Activated effector memory CD4-positive, alpha-beta T cell treated with anti-CD3 and anti-CD28 coated beads, Interleukin-2, amount 50 U/mL, for 16 hours (primary cell): ENCODE measurements around the gene AUNIP.

Source experiments
- DNase-seq: peaks from one replicate; pipeline ENCODE4 v3.0.0-alpha.2; 2020

The AUNIP gene

DNA sequence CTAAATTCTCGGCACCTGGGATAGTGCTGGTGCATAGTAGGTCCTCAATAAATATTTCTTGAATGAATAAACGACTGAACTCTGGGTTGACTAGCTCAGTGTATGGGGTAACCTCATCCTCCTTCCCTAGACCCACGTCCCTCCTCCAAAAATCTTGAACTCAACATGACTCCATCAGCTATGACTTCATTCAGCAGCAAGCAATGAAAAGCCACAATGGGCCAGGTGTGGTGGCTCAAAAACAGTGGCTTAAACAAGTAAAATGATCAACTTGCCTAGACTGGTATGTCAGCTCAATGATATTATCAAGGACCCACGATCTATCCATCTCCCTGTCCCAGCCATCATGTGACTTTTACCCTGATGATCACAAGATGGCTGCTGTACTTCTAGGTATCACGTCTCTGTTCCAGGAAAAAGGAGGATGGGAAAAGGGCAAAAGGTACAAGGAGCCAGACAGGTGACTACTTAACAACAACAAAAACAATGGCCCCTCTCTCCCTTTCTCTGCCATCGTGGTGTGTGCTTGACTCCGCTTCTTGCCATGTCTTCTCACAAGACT is 29.2 kb upstream of the AUNIP start:
- DNase-seq, result no peak

- no peak for DNase-seq
These were observed 26.3 kb upstream of the AUNIP start for GRCh38 chr1:25885602-25886001.

GRCh38 chr1:25881266-25881665 is 22.0 kb upstream of the AUNIP start:
- no peak for DNase-seq

DNA sequence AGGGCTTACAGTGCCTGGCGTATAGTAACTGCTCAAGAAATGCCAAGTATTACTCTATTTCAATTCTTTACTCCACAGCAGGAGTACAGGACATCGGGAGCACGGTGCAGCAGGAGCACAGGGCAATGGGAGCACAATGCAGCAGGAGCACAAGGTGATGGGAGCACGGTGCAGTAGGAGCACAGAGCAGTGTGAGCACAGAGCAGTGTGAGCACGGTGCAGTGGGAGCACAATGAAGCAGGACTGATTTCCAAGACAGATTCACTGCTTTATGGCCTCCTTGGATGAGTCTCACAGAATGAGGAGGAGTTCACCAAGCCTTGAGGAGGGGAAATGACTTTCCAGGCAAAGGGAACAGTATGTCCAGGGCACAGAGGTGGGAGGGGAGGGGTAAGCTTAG is 21.3 kb upstream of the AUNIP start:
- DNase-seq, result no peak

- no peak for DNase-seq
These were observed 20.4 kb upstream of the AUNIP start for GRCh38 chr1:25879675-25880074.

GRCh38 chr1:25878690-25879089 is 19.4 kb upstream of the AUNIP start:
- no peak for DNase-seq

- DNase-seq, result no peak
These were observed 17.9 kb upstream of the AUNIP start for GRCh38 chr1:25877155-25877554.

DNA sequence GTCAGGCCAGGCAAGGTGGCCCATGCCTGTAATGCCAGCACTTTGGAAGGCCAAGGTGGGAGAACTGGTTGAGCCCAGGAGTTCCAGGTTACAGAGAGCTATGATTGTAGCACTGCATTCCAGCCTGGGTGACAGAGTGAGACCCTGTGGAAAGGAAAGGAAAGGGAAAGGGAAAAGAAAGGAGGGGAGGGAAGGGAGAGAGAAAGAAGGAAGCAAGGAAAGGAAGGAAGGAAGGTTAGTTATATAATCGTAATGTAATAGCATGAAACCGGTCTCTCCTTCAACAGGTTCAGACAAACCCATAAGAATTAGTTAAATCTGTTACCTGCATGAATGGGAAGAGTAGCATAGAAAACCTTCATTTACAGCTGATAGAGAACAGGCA is 17.4 kb upstream of the AUNIP start:
- no peak for DNase-seq

DNA sequence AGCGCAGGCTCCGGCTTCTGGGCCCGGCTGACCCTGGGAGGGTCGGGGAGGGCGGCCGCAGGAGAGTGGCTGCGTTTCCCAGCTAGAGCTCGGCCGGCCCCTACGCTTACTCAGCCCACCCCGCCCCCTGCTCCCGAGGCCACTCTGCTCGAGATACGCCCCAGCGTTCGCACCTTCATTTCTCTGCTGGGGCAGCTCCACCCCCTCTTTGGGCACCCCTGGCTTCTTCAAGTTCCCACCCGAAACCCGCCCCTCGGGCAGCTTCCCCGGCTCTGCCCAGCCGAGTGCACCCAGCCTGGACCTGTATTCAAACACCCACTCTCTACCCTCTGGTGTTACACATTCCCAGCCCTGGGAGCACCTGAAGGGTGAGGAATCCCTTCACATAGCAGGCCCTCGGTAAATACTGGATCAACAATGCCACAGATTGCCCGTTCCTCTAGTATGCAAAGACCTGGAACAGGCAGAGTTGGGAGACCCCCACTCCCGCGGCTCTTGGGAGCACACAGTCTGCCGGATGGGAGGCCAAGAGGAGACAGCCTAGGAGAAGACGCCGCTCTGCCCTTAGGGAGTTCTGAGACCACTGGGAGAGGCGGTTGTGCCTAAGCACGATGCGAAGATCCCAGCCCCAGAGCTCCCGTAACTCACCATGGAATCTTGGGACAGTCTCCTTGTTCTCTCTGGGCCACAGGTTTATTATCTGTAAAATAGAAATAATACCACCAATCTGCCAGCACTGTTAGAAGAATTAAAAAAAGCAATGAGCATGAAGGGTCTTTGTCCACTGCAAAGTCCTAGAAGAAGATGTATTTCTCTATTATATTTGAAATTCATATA is 16.8 kb upstream of the AUNIP start:
- DNase-seq, result peak; percentile 64

DNA sequence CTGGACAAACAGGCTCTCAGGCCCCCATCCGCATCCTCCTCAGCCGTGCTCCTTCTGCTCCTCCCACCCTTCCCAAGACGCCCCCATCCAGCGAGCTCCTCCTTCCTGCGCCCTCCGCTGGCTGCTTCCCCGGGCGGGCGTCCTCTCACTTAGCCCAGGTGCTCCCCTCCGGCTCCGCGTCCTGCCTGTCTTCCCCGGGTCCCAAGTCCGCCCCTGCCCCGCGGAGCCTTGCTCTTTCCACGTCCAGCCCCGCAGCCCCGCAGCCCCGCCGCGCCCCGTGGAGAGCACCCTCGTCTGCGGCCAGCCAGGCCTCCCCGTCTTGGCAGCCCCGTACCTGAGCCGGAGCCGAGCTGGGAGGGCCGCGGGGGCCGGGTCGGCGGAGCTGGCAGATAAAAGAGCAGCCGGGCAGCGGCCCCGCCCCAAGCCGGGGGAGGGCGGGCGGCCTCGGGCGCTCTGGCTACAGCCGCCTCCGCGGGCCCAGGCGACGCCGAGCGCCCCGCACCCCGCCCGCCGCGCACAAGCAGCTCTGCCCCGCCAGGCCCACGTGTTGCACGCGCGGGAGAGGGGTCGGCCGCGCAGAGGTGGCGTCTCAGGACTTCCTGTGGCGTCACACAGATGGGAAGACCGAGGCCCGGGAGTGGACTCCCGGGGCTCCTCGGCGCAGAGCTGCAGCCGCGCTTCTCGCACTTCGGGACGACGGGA is 16.0 kb upstream of the AUNIP start, which contains the start of gene PAQR7:
Gene PAQR7, minus strand, starts transcription at position 555 of the 702 bp plus-strand sequence. CDS start 11,869 bp downstream, outside the sequence.
- DNase-seq, result peak; percentile 86

- no peak for DNase-seq
These were observed 15.4 kb upstream of the AUNIP start for GRCh38 chr1:25874635-25875153.

GRCh38 chr1:25874209-25874608 is 15.0 kb upstream of the AUNIP start:
- no peak for DNase-seq

DNA sequence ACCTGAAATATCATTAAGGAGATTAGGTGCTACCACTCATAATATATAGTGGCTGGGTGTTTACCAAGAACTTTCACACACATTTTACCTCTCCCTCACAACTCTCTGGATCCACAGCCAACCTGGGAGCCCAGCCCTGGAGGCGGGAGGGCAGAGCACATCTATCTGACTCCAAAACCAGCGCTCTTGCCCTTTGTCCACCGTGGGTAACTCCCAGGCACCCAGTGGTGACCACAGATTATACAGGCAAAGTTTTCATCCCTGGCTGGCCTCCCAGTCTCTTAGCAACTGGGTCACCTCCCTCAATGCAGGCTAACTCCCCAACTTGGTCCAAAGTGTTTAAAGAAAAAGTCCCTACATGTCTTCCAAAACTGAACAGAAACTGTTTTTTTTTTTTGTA is 13.9 kb upstream of the AUNIP start:
- no peak for DNase-seq

GRCh38 chr1:25872713-25873112 is 13.5 kb upstream of the AUNIP start:
- DNase-seq, result no peak

- DNase-seq, result no peak
These were observed 12.6 kb upstream of the AUNIP start for GRCh38 chr1:25871704-25872494.

DNA sequence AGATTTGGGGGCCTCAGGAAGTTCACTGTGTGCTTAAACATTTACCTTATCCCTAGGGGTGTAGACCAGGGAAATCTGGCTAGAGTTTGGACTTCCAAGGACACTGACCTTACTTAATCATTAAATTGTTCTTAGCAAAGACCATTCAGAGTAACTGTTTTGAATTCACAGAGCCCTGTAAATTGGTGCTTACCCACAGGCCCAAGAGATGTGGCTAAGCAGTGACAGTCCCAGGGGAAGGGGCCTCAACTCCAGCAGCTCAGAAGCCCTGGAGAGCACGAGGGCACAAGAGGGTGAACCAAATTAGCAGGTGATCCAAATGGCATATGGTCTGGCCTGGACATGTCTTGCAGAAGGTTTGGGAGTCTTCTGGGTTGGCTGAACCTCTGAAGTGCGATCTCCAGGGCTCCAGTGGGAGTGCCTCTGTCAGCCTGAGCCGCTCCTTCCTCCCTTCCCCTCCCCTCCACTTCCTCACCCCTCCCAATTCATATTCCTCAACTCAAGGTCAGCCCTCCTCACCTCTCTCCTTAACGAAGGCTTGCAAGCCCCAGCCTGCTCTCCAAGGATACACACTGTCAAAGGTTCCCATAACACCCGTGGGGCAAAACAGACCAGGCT is 11.9 kb upstream of the AUNIP start:
- no peak for DNase-seq

GRCh38 chr1:25870614-25871013 is 11.4 kb upstream of the AUNIP start:
- no peak for DNase-seq

- peak; percentile 30 for DNase-seq
These were observed 10.8 kb upstream of the AUNIP start for GRCh38 chr1:25869909-25870606.

DNA sequence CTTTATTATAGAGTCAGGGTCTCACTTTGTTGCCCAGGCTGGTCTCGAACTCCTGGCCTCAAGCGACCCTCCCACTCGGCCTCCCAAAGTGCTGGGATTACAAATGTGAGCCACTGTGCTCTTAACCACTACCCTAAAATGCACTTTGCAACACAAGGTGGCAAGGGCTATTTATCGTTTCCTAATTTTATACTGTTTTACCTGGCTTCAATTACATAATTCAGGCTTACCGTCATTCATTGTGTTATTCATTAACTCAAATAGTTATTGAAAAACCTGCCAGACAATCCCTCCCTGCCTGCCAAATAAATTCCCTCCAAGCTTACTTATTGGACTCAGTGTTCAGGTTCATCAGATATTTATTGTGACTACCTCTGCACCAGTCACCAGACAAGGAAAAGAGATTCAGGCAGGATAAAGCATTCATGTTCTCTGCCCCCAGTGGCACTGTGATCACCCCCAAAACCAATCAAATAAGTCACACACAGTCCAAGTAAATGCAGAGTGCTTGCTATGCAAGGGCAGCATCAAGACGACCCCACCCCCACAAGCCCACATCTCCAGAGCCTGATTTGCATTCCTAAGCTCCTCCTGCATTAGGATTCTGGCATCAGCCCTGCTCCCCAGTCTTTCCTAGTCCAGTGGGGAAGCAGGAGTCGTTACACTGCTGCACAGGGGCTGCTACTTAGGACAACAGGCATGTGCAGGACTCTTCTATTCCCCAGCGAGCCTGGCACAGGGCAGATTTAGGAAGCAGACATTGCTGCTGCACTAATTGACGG is 8.1 kb upstream of the AUNIP start:
- DNase-seq, result no peak

DNA sequence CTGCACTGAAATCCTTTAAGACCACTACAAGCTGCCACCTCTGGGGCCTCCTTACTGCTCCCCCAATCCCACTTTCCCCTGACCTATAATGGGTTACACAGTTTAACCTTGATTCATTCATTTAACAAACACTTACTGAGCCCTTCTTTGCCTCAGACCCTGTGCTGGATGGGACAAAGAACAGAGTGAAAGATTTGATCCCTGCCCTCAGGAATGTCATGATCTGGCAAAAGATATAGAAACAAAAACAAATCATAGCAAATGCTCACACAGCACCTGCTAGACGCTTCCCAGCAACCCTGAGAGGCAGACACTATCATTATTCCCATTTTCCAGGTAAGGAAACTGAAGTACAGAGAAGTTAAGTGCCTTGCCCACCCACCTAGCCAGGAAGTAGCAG is 7.0 kb upstream of the AUNIP start:
- DNase-seq, result no peak

DNA sequence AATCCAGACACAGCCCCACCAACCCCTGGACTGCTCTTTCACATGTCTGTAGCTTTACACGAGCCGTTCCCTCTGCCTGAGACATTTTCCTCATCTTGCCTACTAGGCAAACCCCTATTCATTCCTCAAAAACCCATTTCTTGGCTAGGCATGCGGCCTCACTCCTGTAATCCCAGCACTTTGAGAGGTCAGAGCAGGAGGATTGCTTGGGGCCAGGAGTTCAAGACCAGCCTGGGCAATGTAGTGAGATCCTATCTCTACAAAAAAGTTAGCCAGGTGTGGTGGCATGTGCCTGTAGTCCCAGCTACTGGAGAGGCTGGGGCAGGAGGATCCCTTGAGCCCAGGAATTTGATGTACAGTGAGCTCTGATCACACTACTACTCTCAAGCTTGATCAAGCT is 5.2 kb upstream of the AUNIP start:
- no peak for DNase-seq
